Measurements from ENCODE around the gene ITGB3.

DNA sequence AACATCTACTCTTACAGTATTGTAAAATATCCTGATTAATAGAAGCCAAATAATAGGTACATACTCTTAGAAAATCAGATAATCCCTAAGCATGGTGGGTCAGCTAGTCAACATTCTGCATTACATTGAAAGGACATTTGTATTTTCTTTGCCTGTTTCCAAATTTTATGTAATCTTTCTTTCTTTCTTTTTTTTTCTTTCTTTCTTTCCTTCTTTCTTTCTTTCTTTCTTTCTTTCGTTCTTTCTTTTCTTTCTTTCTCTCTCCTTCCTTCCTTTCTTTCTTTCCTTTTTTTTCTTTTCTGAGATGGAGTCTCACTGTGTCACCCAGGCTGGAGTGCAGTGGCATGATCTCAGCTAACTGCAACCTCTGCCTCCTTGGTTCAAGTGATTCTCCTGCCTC, 18.9 kb downstream of the ITGB3 start:
- TF ChIP-seq POLR2A (IDR thresholded peaks at IDR 0.05), result no peak
- TF ChIP-seq, protein P1, sequence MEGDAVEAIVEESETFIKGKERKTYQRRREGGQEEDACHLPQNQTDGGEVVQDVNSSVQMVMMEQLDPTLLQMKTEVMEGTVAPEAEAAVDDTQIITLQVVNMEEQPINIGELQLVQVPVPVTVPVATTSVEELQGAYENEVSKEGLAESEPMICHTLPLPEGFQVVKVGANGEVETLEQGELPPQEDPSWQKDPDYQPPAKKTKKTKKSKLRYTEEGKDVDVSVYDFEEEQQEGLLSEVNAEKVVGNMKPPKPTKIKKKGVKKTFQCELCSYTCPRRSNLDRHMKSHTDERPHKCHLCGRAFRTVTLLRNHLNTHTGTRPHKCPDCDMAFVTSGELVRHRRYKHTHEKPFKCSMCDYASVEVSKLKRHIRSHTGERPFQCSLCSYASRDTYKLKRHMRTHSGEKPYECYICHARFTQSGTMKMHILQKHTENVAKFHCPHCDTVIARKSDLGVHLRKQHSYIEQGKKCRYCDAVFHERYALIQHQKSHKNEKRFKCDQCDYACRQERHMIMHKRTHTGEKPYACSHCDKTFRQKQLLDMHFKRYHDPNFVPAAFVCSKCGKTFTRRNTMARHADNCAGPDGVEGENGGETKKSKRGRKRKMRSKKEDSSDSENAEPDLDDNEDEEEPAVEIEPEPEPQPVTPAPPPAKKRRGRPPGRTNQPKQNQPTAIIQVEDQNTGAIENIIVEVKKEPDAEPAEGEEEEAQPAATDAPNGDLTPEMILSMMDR (IDR thresholded peaks at IDR 0.05), result no peak

All from thyroid gland (tissue), 4 donors.